22Rv1 (cell line): ENCODE measurements around the gene CHRNA1.

Experiments
- H3K27ac ChIP-seq: fragments of 450-650 bp; 2 replicates; pipeline ENCODE4 v1.5.1; 2017
- ZFX ChIP-seq: fragments of 450-650 bp; IDR thresholded peaks from 2 replicates; pipeline ENCODE4 v1.6.1; 2017; ENCODE audit warnings: antibody characterized with exemption, borderline replicate concordance
- TF ChIP-seq, protein P1 (sequence below): fragments of 450-650 bp; IDR thresholded peaks from 2 replicates; pipeline ENCODE4 v1.5.1; 2017; ENCODE audit warnings: mild to moderate bottlenecking

The CHRNA1 gene

DNA sequence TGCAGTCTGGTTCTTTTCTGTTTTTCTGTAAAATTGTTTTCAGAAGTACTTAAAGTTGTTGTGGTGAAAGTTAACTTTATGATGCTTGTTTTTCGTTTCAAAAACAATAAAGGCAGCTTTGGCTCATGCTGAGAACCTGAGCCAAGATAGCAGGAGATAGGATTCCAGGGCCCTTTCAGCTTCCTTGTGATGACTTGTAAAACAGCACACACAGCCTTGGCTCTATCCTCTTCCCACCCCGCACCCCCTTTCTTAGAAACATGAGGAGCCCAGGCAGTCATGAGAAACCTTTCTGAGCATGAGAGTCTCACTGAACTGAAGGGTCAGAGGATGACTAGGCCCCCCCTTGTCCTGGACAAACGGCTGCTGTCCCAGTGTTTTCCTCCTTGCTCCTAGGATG is 12.4 kb upstream of the CHRNA1 start:
- TF ChIP-seq, protein P1, sequence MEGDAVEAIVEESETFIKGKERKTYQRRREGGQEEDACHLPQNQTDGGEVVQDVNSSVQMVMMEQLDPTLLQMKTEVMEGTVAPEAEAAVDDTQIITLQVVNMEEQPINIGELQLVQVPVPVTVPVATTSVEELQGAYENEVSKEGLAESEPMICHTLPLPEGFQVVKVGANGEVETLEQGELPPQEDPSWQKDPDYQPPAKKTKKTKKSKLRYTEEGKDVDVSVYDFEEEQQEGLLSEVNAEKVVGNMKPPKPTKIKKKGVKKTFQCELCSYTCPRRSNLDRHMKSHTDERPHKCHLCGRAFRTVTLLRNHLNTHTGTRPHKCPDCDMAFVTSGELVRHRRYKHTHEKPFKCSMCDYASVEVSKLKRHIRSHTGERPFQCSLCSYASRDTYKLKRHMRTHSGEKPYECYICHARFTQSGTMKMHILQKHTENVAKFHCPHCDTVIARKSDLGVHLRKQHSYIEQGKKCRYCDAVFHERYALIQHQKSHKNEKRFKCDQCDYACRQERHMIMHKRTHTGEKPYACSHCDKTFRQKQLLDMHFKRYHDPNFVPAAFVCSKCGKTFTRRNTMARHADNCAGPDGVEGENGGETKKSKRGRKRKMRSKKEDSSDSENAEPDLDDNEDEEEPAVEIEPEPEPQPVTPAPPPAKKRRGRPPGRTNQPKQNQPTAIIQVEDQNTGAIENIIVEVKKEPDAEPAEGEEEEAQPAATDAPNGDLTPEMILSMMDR, result no peak
- no peak for TF ChIP-seq ZFX
- no peak overlapping the region for H3K27ac ChIP-seq

DNA sequence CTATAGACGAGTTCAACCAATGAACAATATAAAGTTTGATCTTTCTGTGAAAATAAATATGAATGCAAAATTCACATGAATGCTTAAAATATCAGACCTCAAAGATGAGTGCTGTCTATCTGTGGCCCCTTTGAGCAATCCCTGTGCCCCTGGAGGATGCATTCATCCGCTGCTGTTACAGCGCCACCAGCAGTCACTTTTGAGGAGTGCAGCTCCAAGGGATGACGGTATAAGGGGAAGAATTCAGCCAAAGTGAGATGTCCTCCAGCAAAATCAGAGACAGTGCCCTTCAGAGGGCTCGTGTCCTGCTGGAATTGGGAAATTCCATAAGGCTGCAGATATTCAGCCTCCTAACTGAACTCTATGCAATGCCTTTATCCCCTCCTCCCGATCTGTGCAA is 12.0 kb upstream of the CHRNA1 start:
- TF ChIP-seq ZFX, result no peak
- TF ChIP-seq, protein P1, result 0 out of 2 replicates have a peak, but pooled peaks have one; percentile 16
- H3K27ac ChIP-seq, result no peak overlapping the region

DNA sequence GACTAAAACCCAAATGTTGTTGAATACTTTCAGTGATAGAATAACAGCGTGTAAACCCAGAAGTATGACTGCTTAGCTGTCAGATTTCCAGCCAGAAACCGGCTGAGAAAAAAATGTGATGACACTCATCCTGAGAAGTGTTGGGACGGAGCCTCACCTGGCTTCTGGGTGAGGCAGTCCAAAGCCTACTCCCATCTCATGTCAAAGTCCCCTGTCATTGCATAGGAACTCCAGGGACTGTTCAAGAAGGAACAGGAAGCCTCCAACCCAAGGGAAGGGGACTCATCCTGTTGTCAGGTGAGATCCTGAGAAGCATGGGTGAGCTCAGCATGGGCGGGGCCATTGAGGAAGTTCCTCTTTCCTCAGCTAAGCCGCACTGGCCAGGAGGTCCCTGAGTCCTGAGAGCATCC is 11.3 kb upstream of the CHRNA1 start:
- H3K27ac ChIP-seq, result no peak overlapping the region
- TF ChIP-seq, protein P1, result no peak
- TF ChIP-seq ZFX, result no peak

DNA sequence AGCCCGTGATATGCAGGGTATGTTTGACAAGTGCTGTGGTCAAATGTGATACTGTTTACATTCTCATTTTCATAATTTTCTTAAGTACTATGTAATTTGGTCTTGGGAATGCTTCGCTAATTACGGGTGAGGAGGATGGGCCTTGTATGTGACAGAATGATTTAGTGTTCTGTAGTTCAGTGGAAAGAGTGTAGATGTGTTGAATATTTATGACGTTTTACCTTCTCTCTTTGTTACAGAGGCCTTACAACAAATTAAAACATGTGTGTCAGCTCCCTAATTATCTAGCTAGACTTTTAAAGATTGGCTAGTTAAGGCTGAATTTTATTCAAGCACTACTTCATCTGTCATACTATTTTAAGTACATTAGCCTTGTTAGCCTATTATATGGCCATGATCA is 10.6 kb upstream of the CHRNA1 start:
- no peak overlapping the region for H3K27ac ChIP-seq
- TF ChIP-seq, protein P1, result no peak
- TF ChIP-seq ZFX, result no peak

DNA sequence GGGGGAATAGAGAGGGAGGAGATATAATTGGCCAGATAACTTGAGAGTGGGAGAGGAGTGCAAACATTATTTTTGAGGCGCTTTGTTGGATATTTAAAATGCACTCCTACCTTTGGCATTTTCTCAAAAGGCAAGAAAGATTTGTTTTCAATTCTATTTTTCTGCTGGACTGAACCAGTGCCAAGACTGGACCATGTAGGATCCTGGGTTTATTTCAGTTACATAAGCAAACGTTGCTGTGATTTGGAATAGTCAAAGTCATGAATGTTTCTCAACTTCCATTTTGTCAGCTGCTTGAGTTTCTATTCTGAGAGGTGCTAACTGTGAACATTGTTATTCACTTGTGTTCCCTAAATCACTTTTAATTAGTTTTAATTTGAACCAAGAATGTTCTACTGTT is 8.9 kb upstream of the CHRNA1 start:
- TF ChIP-seq ZFX, result no peak
- TF ChIP-seq, protein P1, result no peak
- H3K27ac ChIP-seq, result no peak overlapping the region

DNA sequence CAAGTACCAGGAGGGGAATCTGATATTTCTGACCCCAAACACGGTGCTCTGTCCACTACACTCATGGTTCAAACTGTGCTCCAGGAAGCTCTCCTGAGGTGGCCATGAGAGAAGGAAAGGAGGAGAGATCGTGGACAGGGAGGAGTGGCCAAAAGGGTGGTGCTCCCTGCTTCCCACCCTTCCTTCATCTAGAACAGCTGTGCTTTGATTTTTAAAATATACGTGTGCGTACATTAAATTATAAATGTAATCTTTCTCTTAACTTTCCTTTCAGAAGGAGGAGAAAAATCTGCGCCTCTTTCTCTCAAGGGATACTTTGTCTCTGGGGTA is 8.2 kb upstream of the CHRNA1 start:
- H3K27ac ChIP-seq, result no peak overlapping the region
- TF ChIP-seq, protein P1, result no peak
- no peak for TF ChIP-seq ZFX

DNA sequence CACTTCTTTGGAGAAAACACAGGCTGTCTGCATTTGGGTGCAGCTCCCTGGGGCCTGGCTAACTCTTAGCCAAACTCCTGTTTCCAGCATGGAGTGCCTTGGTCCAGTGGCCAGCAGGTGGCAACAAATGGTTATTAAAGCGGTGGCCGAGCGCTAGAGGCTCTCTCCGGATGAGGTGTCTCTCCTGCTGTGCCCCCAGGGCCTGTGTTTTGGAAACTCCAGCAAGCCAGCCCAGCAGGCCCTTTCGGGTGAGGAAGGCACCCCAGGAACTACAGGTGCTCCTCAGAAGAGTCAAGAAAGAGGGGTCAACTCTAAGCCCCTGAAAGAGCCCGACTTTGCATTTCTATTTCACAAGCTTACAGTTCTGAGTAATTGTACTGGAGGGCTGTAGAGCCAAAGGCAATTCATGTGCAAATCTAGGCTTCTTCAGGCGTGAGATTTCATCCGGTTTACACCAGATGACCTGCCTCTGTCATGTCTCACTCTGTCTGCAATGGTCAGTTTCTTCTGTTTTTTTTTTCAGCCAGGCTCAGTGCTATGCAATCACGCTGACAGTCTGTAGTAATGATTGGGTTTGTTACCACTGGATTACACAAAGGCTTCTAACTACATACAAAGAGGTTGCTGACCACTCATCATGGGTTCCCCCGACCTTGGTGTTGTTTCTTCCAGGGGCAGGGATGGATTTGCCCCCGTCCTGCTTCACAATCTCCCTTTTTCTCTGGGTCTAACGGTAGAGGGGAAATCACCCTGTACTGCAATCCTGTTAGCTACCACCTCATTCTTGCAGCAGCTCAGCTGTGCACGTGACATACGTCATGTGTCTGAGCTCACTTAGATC is 7.6 kb upstream of the CHRNA1 start:
- TF ChIP-seq, protein P1, result peak; percentile 63
- no peak for TF ChIP-seq ZFX
- no peak overlapping the region for H3K27ac ChIP-seq
